HEK293 (cell line): Measurements from ENCODE around the gene MAMDC2.

Experiments
- EGR2 ChIP-seq: fragments of 450-650 bp; formaldehyde crosslinking; IDR thresholded peaks from 2 replicates; pipeline ENCODE4 v1.5.1; 2016; ENCODE audit warnings: low read depth, missing biosample characterization, missing genetic modification characterization
- KLF9 ChIP-seq: fragments of 450-650 bp; formaldehyde crosslinking; IDR thresholded peaks from 2 replicates; pipeline ENCODE4 v1.5.1; 2016; ENCODE audit warnings: missing biosample characterization, missing genetic modification characterization, low read depth
- SP7 ChIP-seq: fragments of 450-650 bp; formaldehyde crosslinking; IDR thresholded peaks from 2 replicates; pipeline ENCODE4 v1.5.1; 2016; ENCODE audit warnings: missing biosample characterization, missing genetic modification characterization
- ZBTB20 ChIP-seq: fragments of 450-650 bp; formaldehyde crosslinking; IDR thresholded peaks from 2 replicates; pipeline ENCODE4 v1.5.1; 2016; ENCODE audit warnings: missing biosample characterization, missing genetic modification characterization
- ZBTB21 ChIP-seq: fragments of 450-650 bp; formaldehyde crosslinking; IDR thresholded peaks from 2 replicates; pipeline ENCODE4 v1.5.1; 2017; ENCODE audit warnings: missing biosample characterization, missing genetic modification characterization
- ZBTB7A ChIP-seq: fragments of 450-650 bp; formaldehyde crosslinking; IDR thresholded peaks from 2 replicates; pipeline ENCODE4 v1.5.1; 2016; ENCODE audit warnings: low read depth, missing biosample characterization, missing genetic modification characterization
- ZBTB8A ChIP-seq: fragments of 450-650 bp; formaldehyde crosslinking; IDR thresholded peaks from 2 replicates; pipeline ENCODE4 v1.5.1; 2016; ENCODE audit warnings: missing biosample characterization, missing genetic modification characterization
- ZEB2 ChIP-seq: fragments of 450-650 bp; formaldehyde crosslinking; IDR thresholded peaks from 2 replicates; pipeline ENCODE4 v1.5.1; 2016; ENCODE audit warnings: missing biosample characterization, missing genetic modification characterization
- ZFP37 ChIP-seq: fragments of 450-650 bp; formaldehyde crosslinking; IDR thresholded peaks from 2 replicates; pipeline ENCODE4 v1.5.1; 2016; ENCODE audit warnings: missing biosample characterization, missing genetic modification characterization
- ZNF138 ChIP-seq: fragments of 450-650 bp; formaldehyde crosslinking; IDR thresholded peaks from 2 replicates; pipeline ENCODE4 v1.5.1; 2016; ENCODE audit warnings: missing biosample characterization, missing genetic modification characterization, borderline replicate concordance
- ZNF19 ChIP-seq: fragments of 450-650 bp; formaldehyde crosslinking; IDR thresholded peaks from 2 replicates; pipeline ENCODE4; 2016; ENCODE audit warnings: missing biosample characterization, missing genetic modification characterization, low read depth
- ZNF202 ChIP-seq: fragments of 450-650 bp; formaldehyde crosslinking; IDR thresholded peaks from 2 replicates; pipeline ENCODE4 v1.5.1; 2016; ENCODE audit warnings: missing biosample characterization, missing genetic modification characterization, borderline replicate concordance
- ZNF223 ChIP-seq: fragments of 450-650 bp; formaldehyde crosslinking; IDR thresholded peaks from 2 replicates; pipeline ENCODE4 v1.5.1; 2016; ENCODE audit warnings: missing biosample characterization, missing genetic modification characterization
- ZNF274 ChIP-seq, 2 experiments: fragments of 200-500 bp in 1 of 2; fragments of 450-650 bp in 1 of 2; sonication (Bioruptor generic) in 1 of 2; formaldehyde crosslinking in 1 of 2; IDR thresholded peaks; 2 replicates each; pipeline versions ENCODE4 v1.5.1 to v1.6.1; 2014 to 2016; ENCODE audit warnings: borderline replicate concordance in 1 of 2, inconsistent platforms in 1 of 2, low read length in 1 of 2, missing biosample characterization in 1 of 2, missing genetic modification characterization in 1 of 2
- ZNF302 ChIP-seq: fragments of 450-650 bp; formaldehyde crosslinking; IDR thresholded peaks from 2 replicates; pipeline ENCODE4 v1.5.1; 2016; ENCODE audit warnings: missing biosample characterization, missing genetic modification characterization, low read depth
- ZNF311 ChIP-seq: fragments of 450-650 bp; formaldehyde crosslinking; IDR thresholded peaks from 2 replicates; pipeline ENCODE4 v1.5.1; 2017; ENCODE audit warnings: missing biosample characterization, missing genetic modification characterization, borderline replicate concordance
- ZNF426 ChIP-seq: fragments of 450-650 bp; formaldehyde crosslinking; IDR thresholded peaks from 2 replicates; pipeline ENCODE4 v1.5.1; 2017; ENCODE audit warnings: missing biosample characterization, missing genetic modification characterization, mild to moderate bottlenecking, inconsistent platforms, moderate library complexity
- ZNF501 ChIP-seq: fragments of 450-650 bp; formaldehyde crosslinking; IDR thresholded peaks from 2 replicates; pipeline ENCODE4 v1.5.1; 2016; ENCODE audit warnings: missing biosample characterization, missing genetic modification characterization
- ZNF529 ChIP-seq: fragments of 450-650 bp; formaldehyde crosslinking; IDR thresholded peaks from 2 replicates; pipeline ENCODE4 v1.5.1; 2017; ENCODE audit warnings: missing genetic modification characterization, missing biosample characterization; ENCODE audit not compliant: insufficient replicate concordance
- ZNF791 ChIP-seq: fragments of 450-650 bp; formaldehyde crosslinking; IDR thresholded peaks from 2 replicates; pipeline ENCODE4 v1.5.1; 2016; ENCODE audit warnings: missing biosample characterization, missing genetic modification characterization
- ZSCAN30 ChIP-seq: fragments of 450-650 bp; IDR thresholded peaks from 2 replicates; pipeline ENCODE4 v1.5.1; 2018; ENCODE audit warnings: missing biosample characterization, mild to moderate bottlenecking, missing genetic modification characterization, moderate library complexity
- TF ChIP-seq, protein P1 (sequence below): sonication (generic); formaldehyde crosslinking; IDR thresholded peaks from 2 replicates; pipeline ENCODE4 v1.8.1; 2022; ENCODE audit warnings: mild to moderate bottlenecking, moderate library complexity, missing genetic modification reagents
- TF ChIP-seq, protein P2 (sequence below): fragments of 450-650 bp; formaldehyde crosslinking; IDR thresholded peaks from 2 replicates; pipeline ENCODE4 v1.5.1; 2016; ENCODE audit warnings: missing biosample characterization, missing genetic modification characterization
- TF ChIP-seq, protein P3 (sequence below): fragments of 450-650 bp; formaldehyde crosslinking; IDR thresholded peaks from 2 replicates; pipeline ENCODE4 v1.5.1; 2016; ENCODE audit warnings: missing biosample characterization, missing genetic modification characterization
- TF ChIP-seq, protein P4 (sequence below): fragments of 450-650 bp; formaldehyde crosslinking; IDR thresholded peaks from 2 replicates; pipeline ENCODE4 v1.5.1; 2017; ENCODE audit warnings: missing biosample characterization, mild to moderate bottlenecking, missing genetic modification characterization, moderate library complexity
- TF ChIP-seq, protein P5 (sequence below): fragments of 450-650 bp; formaldehyde crosslinking; IDR thresholded peaks from 2 replicates; pipeline ENCODE4 v1.5.1; 2016; ENCODE audit warnings: missing biosample characterization, missing genetic modification characterization
- TF ChIP-seq, protein P6 (sequence below): fragments of 450-650 bp; formaldehyde crosslinking; IDR thresholded peaks from 2 replicates; pipeline ENCODE4 v1.5.1; 2016; ENCODE audit warnings: missing biosample characterization, missing genetic modification characterization

MAMDC2 gene

DNA sequence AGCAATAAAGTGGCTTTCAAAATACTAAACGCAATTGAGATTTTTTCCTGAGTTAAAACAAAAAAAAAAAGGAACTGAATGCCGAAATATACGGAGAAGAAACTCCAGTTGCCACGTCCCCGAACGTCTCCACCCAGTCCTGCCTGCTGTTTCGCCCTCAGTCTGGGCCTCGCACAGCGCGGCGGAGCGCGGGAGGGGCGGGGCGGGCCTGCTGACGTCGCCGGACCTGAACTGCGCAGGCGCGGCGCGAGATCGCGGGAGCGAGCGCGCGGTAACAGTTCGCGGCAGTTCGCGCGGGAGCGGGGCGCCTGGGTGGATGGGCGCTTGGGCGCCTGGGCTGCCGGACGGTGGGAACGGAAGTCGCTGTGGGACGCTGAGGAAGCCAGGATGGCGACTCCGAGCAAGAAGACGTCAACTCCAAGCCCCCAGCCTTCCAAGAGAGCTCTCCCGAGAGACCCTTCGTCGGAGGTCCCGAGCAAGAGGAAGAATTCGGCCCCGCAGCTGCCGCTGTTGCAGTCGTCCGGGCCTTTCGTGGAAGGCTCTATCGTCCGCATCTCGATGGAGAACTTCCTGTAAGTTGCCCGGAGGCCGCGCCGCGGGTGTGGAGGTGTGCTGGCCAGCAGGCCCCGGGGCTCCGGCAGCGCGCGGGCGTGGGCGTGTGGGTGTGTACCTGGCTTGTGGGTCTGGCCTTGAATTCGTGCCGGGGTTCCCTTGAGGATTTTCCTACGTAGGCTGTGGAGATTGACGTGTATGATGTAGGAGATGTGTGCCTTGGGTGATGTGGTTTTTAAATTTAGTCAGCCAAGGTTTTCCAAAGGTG is 215.3 kb downstream of the MAMDC2 start, which contains the start of gene SMC5 (continued):
- TF ChIP-seq ZEB2: peak; percentile 31; the same call in 1 of the 2 replicates
- 0 out of 2 replicates have a peak, but pooled peaks have one; percentile 12 for TF ChIP-seq ZNF223 (tag by site-specific recombination)
- TF ChIP-seq, protein P1, sequence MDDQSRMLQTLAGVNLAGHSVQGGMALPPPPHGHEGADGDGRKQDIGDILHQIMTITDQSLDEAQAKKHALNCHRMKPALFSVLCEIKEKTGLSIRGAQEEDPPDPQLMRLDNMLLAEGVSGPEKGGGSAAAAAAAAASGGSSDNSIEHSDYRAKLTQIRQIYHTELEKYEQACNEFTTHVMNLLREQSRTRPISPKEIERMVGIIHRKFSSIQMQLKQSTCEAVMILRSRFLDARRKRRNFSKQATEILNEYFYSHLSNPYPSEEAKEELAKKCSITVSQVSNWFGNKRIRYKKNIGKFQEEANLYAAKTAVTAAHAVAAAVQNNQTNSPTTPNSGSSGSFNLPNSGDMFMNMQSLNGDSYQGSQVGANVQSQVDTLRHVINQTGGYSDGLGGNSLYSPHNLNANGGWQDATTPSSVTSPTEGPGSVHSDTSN: peak; percentile 86
- TF ChIP-seq, protein P2, sequence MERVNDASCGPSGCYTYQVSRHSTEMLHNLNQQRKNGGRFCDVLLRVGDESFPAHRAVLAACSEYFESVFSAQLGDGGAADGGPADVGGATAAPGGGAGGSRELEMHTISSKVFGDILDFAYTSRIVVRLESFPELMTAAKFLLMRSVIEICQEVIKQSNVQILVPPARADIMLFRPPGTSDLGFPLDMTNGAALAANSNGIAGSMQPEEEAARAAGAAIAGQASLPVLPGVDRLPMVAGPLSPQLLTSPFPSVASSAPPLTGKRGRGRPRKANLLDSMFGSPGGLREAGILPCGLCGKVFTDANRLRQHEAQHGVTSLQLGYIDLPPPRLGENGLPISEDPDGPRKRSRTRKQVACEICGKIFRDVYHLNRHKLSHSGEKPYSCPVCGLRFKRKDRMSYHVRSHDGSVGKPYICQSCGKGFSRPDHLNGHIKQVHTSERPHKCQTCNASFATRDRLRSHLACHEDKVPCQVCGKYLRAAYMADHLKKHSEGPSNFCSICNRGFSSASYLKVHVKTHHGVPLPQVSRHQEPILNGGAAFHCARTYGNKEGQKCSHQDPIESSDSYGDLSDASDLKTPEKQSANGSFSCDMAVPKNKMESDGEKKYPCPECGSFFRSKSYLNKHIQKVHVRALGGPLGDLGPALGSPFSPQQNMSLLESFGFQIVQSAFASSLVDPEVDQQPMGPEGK: 0 out of 2 replicates have a peak, but pooled peaks have one; percentile 19
- TF ChIP-seq, protein P3, sequence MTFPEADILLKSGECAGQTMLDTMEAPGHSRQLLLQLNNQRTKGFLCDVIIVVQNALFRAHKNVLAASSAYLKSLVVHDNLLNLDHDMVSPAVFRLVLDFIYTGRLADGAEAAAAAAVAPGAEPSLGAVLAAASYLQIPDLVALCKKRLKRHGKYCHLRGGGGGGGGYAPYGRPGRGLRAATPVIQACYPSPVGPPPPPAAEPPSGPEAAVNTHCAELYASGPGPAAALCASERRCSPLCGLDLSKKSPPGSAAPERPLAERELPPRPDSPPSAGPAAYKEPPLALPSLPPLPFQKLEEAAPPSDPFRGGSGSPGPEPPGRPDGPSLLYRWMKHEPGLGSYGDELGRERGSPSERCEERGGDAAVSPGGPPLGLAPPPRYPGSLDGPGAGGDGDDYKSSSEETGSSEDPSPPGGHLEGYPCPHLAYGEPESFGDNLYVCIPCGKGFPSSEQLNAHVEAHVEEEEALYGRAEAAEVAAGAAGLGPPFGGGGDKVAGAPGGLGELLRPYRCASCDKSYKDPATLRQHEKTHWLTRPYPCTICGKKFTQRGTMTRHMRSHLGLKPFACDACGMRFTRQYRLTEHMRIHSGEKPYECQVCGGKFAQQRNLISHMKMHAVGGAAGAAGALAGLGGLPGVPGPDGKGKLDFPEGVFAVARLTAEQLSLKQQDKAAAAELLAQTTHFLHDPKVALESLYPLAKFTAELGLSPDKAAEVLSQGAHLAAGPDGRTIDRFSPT (tag by site-specific recombination): peak; percentile 10; the same call in 1 of the 2 replicates
- TF ChIP-seq, protein P4, sequence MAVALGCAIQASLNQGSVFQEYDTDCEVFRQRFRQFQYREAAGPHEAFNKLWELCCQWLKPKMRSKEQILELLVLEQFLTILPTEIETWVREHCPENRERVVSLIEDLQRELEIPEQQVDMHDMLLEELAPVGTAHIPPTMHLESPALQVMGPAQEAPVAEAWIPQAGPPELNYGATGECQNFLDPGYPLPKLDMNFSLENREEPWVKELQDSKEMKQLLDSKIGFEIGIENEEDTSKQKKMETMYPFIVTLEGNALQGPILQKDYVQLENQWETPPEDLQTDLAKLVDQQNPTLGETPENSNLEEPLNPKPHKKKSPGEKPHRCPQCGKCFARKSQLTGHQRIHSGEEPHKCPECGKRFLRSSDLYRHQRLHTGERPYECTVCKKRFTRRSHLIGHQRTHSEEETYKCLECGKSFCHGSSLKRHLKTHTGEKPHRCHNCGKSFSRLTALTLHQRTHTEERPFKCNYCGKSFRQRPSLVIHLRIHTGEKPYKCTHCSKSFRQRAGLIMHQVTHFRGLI (tag by site-specific recombination): no peak
- TF ChIP-seq ZNF302 (tag by site-specific recombination): no peak
- no peak for TF ChIP-seq ZNF202 (tag by site-specific recombination)
- TF ChIP-seq, protein P5, sequence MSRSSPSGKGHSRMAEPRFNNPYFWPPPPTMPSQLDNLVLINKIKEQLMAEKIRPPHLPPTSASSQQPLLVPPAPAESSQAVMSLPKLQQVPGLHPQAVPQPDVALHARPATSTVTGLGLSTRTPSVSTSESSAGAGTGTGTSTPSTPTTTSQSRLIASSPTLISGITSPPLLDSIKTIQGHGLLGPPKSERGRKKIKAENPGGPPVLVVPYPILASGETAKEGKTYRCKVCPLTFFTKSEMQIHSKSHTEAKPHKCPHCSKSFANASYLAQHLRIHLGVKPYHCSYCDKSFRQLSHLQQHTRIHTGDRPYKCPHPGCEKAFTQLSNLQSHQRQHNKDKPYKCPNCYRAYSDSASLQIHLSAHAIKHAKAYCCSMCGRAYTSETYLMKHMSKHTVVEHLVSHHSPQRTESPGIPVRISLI: no peak
- TF ChIP-seq ZNF19 (tag by site-specific recombination): no peak
- no peak for TF ChIP-seq ZNF791 (tag by site-specific recombination)
- TF ChIP-seq SP7: peak; percentile 50; the same call in 1 of the 2 replicates
- TF ChIP-seq ZNF274 (IDR thresholded peaks at IDR 0.05; ENCODE audit: low read length): no peak
- TF ChIP-seq ZNF274 (tag by site-specific recombination; IDR thresholded peaks at IDR 0.05; ENCODE audit: borderline replicate concordance): no peak
- TF ChIP-seq ZSCAN30 (tag by site-specific recombination): 0 out of 2 replicates have a peak, but pooled peaks have one; percentile 10
- peak; percentile 87 for TF ChIP-seq KLF9
- peak; percentile 55; the same call in 1 of the 2 replicates for TF ChIP-seq ZFP37
- TF ChIP-seq ZNF501 (tag by site-specific recombination): peak; percentile 70; the same call in 1 of the 2 replicates
- TF ChIP-seq EGR2 (tag by site-specific recombination): peak; percentile 93
- peak; percentile 82 for TF ChIP-seq ZBTB20 (tag by site-specific recombination)
- no peak for TF ChIP-seq ZNF426
- TF ChIP-seq ZNF138: no peak
- no peak for TF ChIP-seq ZNF529 (tag by site-specific recombination)
- no peak for TF ChIP-seq ZNF311 (tag by site-specific recombination)
- TF ChIP-seq, protein P6, sequence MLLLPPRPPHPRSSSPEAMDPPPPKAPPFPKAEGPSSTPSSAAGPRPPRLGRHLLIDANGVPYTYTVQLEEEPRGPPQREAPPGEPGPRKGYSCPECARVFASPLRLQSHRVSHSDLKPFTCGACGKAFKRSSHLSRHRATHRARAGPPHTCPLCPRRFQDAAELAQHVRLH: no peak
- TF ChIP-seq ZBTB7A (tag by site-specific recombination): no peak
- no peak for TF ChIP-seq ZBTB21 (tag by site-specific recombination)
- TF ChIP-seq ZBTB8A (tag by site-specific recombination): peak; percentile 96
